HUES64 (cell line): ENCODE data around the gene GPR132.

Experiments used
- H3K27ac ChIP-seq: 2 replicates; pipeline ENCODE4 v1.7.0; 2013; ENCODE audit warnings: low read depth, low read length, inconsistent platforms
- H3K27me3 ChIP-seq: 2 replicates; pipeline ENCODE4 v1.6.1; 2013; ENCODE audit warnings: mild to moderate bottlenecking, low read length; ENCODE audit not compliant: insufficient read depth
- H3K36me3 ChIP-seq: 2 replicates; pipeline ENCODE4 v1.6.1; 2013; ENCODE audit warnings: mild to moderate bottlenecking, low read length; ENCODE audit not compliant: insufficient read depth
- H3K4me1 ChIP-seq: 2 replicates; pipeline ENCODE4 v1.6.1; 2013; ENCODE audit warnings: mild to moderate bottlenecking, low read length, moderate library complexity; ENCODE audit not compliant: insufficient read depth
- H3K4me3 ChIP-seq: 2 replicates; pipeline ENCODE4 v1.5.1; 2013; ENCODE audit warnings: mild to moderate bottlenecking, low read length, moderate library complexity
- H3K9ac ChIP-seq: 2 replicates; pipeline ENCODE4 v1.6.1; 2013; ENCODE audit warnings: mild to moderate bottlenecking, low read depth, low read length
- H3K9me3 ChIP-seq: 2 replicates; pipeline ENCODE4 v1.6.1; 2013; ENCODE audit warnings: low read depth, low read length; ENCODE audit not compliant: insufficient read depth
- WGBS: fragments of 150-250, 120-280 bp; methylation state at CpG from one replicate; pipeline ENCODE4 v1.1.7; 2013; ENCODE audit warnings: missing lambda C conversion rate; 5-methylcytosine and 5-hydroxymethylcytosine counted together

GPR132 gene

DNA sequence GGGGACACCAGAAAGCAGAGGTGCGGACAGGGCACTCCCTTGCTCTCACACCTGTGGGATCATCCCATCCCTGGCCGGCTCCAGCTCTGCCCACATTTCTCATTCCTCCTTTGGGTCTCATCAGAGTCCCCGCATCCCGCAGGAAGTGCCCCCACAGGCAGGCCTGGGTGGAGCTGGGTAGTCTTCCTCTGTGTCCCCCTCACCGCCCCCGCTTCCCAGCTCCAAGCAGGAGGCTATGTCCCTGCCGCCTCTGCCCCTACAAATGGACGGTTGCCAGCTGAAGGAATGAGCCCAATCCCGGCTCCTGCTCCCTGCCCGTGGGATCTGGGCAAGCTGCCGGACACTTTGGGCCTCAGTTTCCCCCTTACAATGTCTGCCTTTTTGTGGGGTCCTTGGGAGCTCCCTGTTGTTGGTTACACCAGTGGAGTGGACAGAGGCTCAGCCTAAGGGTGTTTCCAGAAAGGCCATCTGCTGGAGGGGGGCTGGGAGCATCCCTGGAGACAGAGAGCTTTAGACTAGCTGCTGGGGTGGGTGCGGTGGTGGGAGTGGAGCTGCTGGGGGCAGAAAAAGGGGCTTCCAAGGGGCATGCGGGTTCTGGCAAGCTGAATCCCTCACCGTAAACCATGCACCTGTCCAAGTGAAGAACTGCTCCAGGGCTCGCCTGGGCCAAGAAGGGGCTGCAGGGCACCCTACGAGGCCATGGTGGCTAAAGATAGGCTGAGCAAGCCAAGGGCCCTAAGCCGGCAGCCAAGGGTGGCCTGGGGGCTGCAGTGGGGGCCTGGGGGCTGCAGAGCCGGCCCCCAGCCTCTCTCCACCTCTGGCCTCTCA, 7.9 kb upstream of the GPR132 start:
- H3K4me1 ChIP-seq, result peaks cover 7% of the 10 kb centered on the region; the same call in 1 of the 2 replicates
- H3K27ac ChIP-seq, result no peak overlapping the region
- no peak overlapping the region for H3K4me3 ChIP-seq
- WGBS, result 91% methylated on average over 18 of the region's 18 CpGs
- no peaks in the 10 kb centered on the region for H3K27me3 ChIP-seq
- H3K9ac ChIP-seq, result no peak overlapping the region
- no peaks in the 10 kb centered on the region for H3K36me3 ChIP-seq
- H3K9me3 ChIP-seq, result no peaks in the 10 kb centered on the region

DNA sequence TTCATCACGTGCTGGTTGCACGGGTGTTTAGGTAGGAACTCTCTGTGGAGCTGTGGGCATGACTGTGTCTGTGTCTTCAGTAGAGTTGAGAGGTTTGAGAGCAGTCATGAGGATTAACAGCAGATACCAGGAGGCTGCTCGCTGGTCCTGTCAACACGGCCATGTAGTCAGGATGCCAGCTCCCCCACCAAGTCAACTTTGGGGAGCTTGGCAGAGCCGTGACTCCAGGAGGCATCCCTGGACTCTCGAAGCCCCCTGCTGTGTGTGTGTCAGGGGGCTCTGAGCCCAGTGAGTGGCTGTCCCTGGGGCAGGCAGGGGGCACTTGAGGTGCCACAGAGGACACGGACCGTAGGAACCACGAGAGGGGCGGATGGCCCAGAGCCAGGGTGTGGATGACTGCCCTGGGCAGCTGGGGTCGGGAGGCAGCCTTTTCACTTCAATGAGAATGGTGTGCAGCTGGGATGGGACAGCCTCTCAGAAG, 7.2 kb upstream of the GPR132 start:
- 89% methylated on average over 11 of the region's 11 CpGs for WGBS
- H3K27me3 ChIP-seq, result no peaks in the 10 kb centered on the region
- H3K9me3 ChIP-seq, result no peaks in the 10 kb centered on the region
- H3K4me3 ChIP-seq, result no peak overlapping the region
- peaks cover 7% of the 10 kb centered on the region; the same call in 1 of the 2 replicates for H3K4me1 ChIP-seq
- H3K36me3 ChIP-seq, result no peaks in the 10 kb centered on the region
- no peak overlapping the region for H3K27ac ChIP-seq
- no peak overlapping the region for H3K9ac ChIP-seq

DNA sequence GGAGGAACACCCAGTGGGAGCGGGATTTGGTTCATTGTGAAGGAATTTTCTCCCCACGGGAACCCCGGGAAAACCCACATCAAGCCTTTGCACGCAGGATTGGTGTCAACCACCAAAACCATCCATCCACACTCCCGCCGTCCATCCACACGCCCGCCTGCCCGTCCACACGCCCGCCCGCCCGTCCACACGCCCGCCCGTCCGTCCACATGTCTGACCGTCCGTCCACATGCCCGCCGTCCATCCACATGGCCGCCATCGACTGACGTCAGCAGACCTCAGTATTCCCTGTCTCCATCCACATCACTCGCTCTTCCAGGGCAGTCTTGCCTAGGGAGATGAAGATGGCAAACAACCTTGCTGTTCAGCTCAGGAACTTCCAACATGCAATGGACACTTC, 6.7 kb upstream of the GPR132 start:
- Histone ChIP-seq H3K4me1 (peaks cover 7% of the 10 kb centered on the region; the same call in 1 of the 2 replicates), H3K9me3 (no peaks in the 10 kb centered on the region), H3K27ac (no peak overlapping the region), H3K4me3 (no peak overlapping the region), H3K9ac (no peak overlapping the region), H3K27me3 (no peaks in the 10 kb centered on the region), H3K36me3 (no peaks in the 10 kb centered on the region)
- WGBS, result 94% methylated on average over 25 of the region's 25 CpGs

DNA sequence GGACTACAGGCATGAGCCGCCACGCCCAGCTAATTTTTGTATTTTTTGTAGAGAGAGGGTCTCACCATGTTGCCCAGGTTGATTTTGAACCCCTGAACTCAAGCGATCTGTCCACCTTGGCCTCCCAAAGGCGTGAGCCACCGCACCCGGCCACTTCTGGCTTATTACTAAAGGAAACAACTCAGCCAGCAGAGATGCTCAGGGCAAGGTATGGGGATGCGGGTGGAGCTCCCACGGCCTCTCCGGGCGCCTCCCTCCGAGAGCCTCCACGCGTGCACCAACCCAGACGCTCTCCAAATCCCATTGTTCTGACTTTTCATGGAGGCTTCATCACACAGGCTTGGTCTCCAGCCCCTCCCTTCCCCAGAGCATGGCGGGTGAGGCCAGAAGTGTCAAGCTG, 6.1 kb upstream of the GPR132 start:
- no peak overlapping the region for H3K27ac ChIP-seq
- H3K9me3 ChIP-seq, result no peaks in the 10 kb centered on the region
- peaks cover 7% of the 10 kb centered on the region; the same call in 1 of the 2 replicates for H3K4me1 ChIP-seq
- H3K27me3 ChIP-seq, result no peaks in the 10 kb centered on the region
- no peaks in the 10 kb centered on the region for H3K36me3 ChIP-seq
- no peak overlapping the region for H3K9ac ChIP-seq
- H3K4me3 ChIP-seq, result no peak overlapping the region
- WGBS, result 95% methylated on average over 15 of the region's 15 CpGs

DNA sequence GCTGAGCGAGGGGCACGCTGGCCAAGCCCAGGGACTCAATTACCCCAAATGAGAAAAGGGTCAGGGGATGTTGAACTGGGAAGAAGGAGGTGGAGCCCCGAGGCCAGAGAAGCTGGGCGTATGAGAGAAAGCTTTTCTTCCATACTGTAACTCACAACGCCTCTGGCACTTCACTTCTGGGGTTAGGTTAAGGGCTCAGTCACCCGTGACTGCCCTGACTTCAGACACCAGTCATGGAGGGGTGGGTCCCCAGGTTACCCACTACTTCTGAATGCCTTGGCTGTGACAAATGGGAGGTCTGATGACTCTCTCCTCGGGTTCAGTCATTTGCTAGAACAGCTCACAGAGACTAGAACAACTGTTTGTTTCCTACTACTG, 5.5 kb upstream of the GPR132 start:
- H3K9me3 ChIP-seq, result no peaks in the 10 kb centered on the region
- 89% methylated on average over 7 of the region's 7 CpGs for WGBS
- H3K9ac ChIP-seq, result no peak overlapping the region
- no peak overlapping the region for H3K4me3 ChIP-seq
- no peaks in the 10 kb centered on the region for H3K27me3 ChIP-seq
- H3K27ac ChIP-seq, result no peak overlapping the region
- no peaks in the 10 kb centered on the region for H3K36me3 ChIP-seq
- peaks cover 4% of the 10 kb centered on the region; the same call in 1 of the 2 replicates for H3K4me1 ChIP-seq

DNA sequence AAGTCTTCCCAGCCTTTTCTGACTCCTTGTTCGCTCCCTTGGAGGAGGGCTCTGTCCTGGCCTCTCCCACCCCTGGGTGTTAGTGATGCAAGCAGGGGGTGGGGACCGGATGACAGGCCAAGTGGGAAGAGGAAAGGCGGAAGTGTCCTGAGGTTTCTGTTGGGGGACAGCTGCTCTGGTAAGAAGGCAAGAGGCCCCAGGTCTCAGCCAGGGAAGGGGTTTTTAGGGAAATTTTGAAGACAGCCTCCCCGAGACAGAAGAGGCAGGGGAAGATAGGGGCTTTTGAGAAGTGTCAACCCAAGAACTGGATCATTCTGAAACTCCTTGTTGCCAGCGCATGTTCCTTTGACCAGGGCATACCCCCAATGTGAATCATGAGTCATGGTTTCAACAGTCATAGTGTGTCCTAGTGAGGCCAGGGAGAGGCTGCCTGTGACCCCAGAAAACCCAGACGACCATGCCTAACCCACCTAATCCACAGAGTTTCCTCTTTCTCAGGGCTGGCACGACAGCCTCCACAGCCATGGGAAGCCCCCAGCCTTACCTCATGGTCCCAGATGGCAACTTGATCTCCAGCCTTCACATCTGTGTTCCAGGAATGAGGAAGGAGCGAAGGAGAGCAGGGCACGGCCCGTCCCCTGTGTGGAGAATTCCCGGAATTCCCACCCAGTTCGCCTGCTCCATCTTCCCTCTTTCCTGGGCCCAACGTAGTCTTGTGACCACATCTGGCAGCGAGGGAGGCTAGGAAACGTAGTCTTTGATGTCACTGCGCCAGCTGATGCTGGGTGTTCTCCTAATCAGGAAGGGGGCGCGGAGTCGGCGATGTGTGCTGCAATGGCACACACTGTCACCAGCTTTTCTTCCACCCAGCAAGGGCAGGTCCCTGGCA, 4.9 kb upstream of the GPR132 start:
- Histone ChIP-seq H3K4me3 (no peak overlapping the region), H3K9me3 (no peaks in the 10 kb centered on the region), H3K27me3 (no peaks in the 10 kb centered on the region), H3K9ac (no peak overlapping the region), H3K27ac (no peak overlapping the region), H3K4me1 (no peaks in the 10 kb centered on the region), H3K36me3 (no peaks in the 10 kb centered on the region)
- WGBS, result 89% methylated on average over 20 of the region's 20 CpGs

DNA sequence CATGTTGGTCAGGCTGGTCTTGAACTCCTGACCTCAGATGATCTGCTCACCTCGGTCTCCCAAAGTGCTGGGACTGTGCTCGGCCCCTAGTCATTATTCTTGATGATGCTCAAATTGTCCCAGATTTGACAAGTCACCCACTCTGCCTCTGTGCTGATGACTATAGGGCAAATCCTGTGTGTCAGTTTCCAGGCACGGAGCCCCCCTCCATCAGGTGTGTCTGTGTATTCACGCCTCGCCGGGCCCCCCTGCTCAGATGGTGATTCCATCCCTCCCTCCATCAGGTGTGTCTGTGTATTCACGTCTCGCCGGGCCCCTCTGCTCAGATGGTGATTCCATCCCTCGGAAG, 4.3 kb upstream of the GPR132 start:
- WGBS, result 89% methylated on average over 10 of the region's 10 CpGs
- H3K9ac ChIP-seq, result no peak overlapping the region

DNA sequence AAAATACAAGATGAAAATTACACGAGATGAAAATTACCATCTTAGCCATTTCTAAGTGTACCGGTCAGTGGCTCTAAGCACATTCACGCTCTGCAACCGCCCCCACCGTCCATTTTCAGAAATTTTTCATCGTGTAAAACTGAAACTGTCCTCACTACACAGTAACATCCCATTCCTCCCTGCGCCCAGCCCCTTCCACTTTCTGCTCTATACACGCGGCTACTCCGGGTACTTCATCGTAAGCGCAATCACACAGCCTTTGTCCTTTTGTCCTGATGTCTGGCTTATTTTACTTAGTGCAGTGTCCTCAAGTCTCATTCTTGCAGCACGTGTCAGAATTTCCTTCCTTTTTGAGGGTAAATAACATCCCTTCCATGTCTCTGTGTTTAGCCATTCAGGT, 3.6 kb upstream of the GPR132 start:
- WGBS, result 90% methylated on average over 13 of the region's 13 CpGs
- Histone ChIP-seq H3K9ac (no peak overlapping the region), H3K27ac (no peak overlapping the region), H3K27me3 (no peaks in the 10 kb centered on the region), H3K4me3 (no peak overlapping the region), H3K36me3 (no peaks in the 10 kb centered on the region), H3K4me1 (no peaks in the 10 kb centered on the region), H3K9me3 (no peaks in the 10 kb centered on the region)

More for the DNA sequence above, 4.3 kb upstream of the GPR132 start:
- H3K4me3 ChIP-seq, result no peak overlapping the region
- no peaks in the 10 kb centered on the region for H3K4me1 ChIP-seq
- H3K27me3 ChIP-seq, result no peaks in the 10 kb centered on the region
- no peaks in the 10 kb centered on the region for H3K9me3 ChIP-seq
- no peaks in the 10 kb centered on the region for H3K36me3 ChIP-seq
- no peak overlapping the region for H3K27ac ChIP-seq

DNA sequence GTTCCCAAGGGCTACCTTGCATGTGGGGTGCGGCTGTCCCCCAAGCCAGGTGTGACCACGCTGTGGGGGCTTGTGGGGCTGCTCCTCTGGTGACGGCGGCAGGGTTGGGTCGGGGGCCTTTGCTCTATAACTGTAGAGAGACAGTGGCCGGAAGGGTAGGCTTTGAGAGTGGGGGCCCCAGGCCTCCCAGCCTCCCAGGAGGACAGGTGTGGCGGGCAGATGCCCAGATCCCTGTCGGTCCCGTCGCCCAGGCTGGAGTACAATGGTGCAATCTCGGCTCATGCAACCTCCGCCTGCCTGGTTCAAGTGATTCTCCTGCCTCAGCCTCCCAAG, 2.7 kb upstream of the GPR132 start:
- 95% methylated on average over 12 of the region's 12 CpGs for WGBS
- no peak overlapping the region for H3K27ac ChIP-seq
- no peaks in the 10 kb centered on the region for H3K4me1 ChIP-seq
- H3K9ac ChIP-seq, result no peak overlapping the region
- H3K27me3 ChIP-seq, result no peaks in the 10 kb centered on the region
- no peaks in the 10 kb centered on the region for H3K9me3 ChIP-seq
- no peaks in the 10 kb centered on the region for H3K36me3 ChIP-seq
- no peak overlapping the region for H3K4me3 ChIP-seq

DNA sequence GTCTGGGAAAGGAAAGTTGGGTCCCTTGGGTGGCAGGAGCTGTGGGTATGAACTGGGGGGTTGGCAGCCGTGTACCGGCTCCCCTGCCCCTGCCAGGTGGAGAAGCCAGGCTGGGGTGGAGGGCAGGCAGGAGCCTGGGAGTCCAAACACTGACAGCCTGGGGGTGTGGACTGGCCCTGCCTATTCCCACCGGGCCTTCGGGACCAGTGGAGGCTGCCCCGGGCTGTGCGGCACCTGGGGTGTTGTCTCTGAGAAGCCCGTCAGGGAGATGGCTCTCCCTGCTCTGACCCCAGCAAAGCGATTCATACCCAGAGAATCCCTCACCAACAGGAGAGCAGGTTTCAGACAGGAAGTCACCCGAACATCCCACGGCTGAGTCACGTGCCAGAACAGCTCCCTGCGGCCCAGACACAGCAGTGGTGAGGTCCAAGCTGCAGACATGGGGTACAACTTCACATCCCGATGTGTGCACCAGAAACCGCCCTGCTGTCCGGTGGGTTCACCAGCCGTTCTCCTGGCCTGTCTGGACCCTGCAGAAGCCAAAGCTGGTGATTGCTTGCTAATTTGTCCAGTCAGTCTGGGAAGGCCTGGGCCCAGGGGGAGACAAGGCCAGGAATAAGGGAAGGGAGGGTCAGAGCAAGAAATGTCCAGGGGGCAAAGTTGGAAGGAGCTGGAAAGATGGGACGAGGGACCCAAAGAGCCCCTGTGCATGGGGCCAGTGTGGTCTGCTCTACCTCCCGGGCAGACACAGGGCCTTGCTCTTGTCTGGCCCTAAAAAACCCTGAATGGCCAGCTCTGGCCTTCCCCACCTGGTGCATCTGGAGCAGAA, 2.1 kb upstream of the GPR132 start:
- no peaks in the 10 kb centered on the region for H3K4me1 ChIP-seq

More for the DNA sequence above, 2.1 kb upstream of the GPR132 start:
- H3K4me3 ChIP-seq, result no peak overlapping the region
- no peaks in the 10 kb centered on the region for H3K36me3 ChIP-seq
- H3K9ac ChIP-seq, result no peak overlapping the region
- WGBS, result 87% methylated on average over 18 of the region's 18 CpGs
- no peaks in the 10 kb centered on the region for H3K27me3 ChIP-seq
- no peak overlapping the region for H3K27ac ChIP-seq
- no peaks in the 10 kb centered on the region for H3K9me3 ChIP-seq
